Central memory CD8-positive, alpha-beta T cell (primary cell): ENCODE data around the gene BMP2.

Source experiments
- ATAC-seq: fragments of 150-1000 bp; cut with Tn5 transposase; replicated peaks from 2 replicates; pipeline ENCODE4 v1.10.0; 2022; ENCODE audit warnings: mild to moderate bottlenecking, moderate FRiP score, moderate number of reproducible peaks; ENCODE audit not compliant: poor library complexity, severe bottlenecking; ENCODE audit errors: extremely low read depth
- DNase-seq, 2 donors: peaks; one replicate each; pipeline ENCODE4 v3.0.0; 2021; ENCODE audit warnings: low spot score in 2 of 2
- H3K27ac Mint-ChIP-seq: one replicate; pipeline ENCODE4 v1.8.0; 2022; ENCODE audit warnings: low read depth, mild to moderate bottlenecking, moderate library complexity, mixed read lengths
- H3K27me3 Mint-ChIP-seq: one replicate; pipeline ENCODE4 v1.8.0; 2022; ENCODE audit warnings: mixed read lengths
- H3K36me3 Mint-ChIP-seq: one replicate; pipeline ENCODE4 v1.8.0; 2022; ENCODE audit warnings: mild to moderate bottlenecking, moderate library complexity, mixed read lengths; ENCODE audit not compliant: insufficient read depth
- H3K4me1 Mint-ChIP-seq: one replicate; pipeline ENCODE4 v1.8.0; 2022; ENCODE audit warnings: mixed read lengths
- H3K4me3 Mint-ChIP-seq: one replicate; pipeline ENCODE4 v1.8.0; 2022; ENCODE audit warnings: mild to moderate bottlenecking, moderate library complexity, mixed read lengths
- H3K9me3 Mint-ChIP-seq: one replicate; pipeline ENCODE4 v1.8.0; 2022; ENCODE audit warnings: mixed read lengths

The BMP2 gene

DNA sequence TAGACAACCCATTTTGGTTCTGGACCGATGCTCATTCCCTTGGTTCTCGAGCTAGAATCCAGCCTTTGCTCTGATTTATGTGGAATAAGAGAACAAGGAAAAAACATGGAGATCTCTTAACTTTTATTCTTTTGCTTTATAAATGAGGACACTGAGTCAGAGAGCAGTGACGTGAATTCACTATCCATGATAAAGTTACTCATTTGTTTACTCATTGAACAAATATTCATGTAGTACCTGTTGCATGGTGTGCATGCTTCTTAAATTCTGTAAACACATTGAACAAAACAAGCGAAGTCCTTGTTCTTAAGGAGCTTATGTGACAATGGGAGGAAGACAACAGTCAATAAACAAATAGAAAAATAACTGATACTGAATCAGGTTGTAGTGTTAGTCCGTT lies 56.9 kb downstream of the BMP2 start:
- no peaks in the 10 kb centered on the region for H3K27me3 Mint-ChIP-seq
- H3K4me3 Mint-ChIP-seq = no peak overlapping the region
- no peaks in the 10 kb centered on the region for H3K4me1 Mint-ChIP-seq

DNA sequence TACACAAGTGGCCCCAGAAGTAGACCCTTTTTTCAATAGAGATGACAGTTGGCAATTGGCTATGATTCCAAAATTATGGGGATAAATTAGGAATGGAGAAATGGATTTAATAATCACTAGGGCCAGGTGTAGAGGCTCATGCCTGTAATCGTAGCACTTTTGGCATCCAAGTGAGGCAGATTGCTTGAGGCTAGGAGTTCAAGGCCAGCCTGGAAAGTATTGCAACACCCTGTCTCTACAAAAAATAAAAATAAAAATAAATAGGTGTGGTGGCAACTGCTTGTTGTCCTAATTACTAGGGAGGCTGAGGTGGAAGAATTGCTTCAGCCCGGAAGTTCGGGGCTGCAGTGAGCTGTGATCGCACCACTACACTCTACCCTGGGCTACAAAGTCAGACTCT lies 60.0 kb downstream of the BMP2 start:
- H3K4me1 Mint-ChIP-seq = no peaks in the 10 kb centered on the region
- ATAC-seq (no peak), DNase-seq (no peak)
- H3K27ac Mint-ChIP-seq = no peak overlapping the region
- H3K27me3 Mint-ChIP-seq = no peaks in the 10 kb centered on the region
- peaks cover 6% of the 10 kb centered on the region for H3K9me3 Mint-ChIP-seq
- H3K4me3 Mint-ChIP-seq = no peak overlapping the region
- peaks cover 2% of the 10 kb centered on the region for H3K36me3 Mint-ChIP-seq

More for the DNA sequence above, 56.9 kb downstream of the BMP2 start:
- Mint-ChIP-seq H3K27ac (no peak overlapping the region), H3K9me3 (peaks cover 7% of the 10 kb centered on the region), H3K36me3 (peaks cover 2% of the 10 kb centered on the region)
- DNase-seq = no peak
- no peak for ATAC-seq

DNA sequence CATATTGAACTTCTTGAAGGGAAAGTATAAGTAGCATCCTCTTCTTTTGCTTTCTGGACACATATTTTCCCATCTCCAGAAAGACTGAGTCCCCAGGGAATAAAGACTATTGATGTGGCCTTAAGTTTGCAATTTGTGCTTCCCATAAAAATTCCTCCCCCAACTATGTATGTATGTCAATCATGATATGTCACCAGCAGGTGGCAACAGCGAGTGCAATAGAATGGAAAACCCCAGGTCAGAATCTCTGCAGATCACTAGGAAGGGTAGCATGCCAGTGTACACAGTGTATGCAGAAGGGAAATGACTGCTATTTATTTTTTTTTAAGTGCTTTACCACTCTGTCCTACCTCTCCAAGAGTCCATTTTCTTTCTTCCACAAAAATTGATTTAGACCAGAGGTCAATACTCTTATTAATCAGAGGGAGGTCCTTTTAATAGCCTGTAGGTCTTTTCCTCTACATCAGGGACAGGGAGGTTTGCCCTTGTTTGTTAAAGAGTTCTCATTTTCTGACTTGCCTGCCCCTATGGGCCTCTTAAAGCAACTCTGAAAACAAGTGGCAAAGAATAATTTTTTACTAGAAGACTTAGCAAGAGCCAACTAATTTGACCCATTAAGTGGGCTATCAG lies 61.4 kb downstream of the BMP2 start:
- H3K9me3 Mint-ChIP-seq = peaks cover 6% of the 10 kb centered on the region
- H3K27ac Mint-ChIP-seq = no peak overlapping the region
- peaks cover 2% of the 10 kb centered on the region for H3K36me3 Mint-ChIP-seq
- DNase-seq = no peak
- H3K27me3 Mint-ChIP-seq = no peaks in the 10 kb centered on the region
- H3K4me3 Mint-ChIP-seq = no peak overlapping the region
- no peak for ATAC-seq
- H3K4me1 Mint-ChIP-seq = no peaks in the 10 kb centered on the region

DNA sequence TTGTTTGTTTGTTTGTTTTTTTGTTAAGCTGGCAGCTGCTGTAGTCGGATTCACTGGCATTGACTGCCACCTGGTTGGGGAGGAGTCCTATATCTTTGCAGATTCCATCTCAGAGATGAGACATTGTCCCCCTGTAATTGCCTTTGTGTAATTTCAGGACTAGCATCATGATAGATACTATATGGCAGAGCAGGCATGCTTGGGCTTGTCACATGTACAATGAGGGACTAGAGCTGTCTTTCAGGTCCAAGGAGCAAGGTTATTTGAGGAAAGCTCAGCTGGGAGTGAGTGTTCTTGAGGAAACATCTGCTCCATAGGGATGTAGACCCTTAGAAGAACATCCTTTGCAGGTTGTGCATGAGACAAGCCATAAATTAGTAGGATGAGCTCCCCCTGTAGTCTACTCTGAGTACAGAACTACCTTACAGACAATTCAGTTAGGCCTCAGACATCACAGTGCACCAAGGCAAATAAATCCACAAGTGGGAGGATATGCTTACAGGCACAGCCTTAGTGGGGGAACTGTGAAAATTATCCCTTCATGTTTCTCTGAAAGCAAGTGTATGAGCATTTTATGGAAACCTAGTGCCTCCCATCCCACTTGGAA lies 62.1 kb downstream of the BMP2 start:
- Mint-ChIP-seq H3K27me3 (no peaks in the 10 kb centered on the region), H3K4me3 (no peak overlapping the region), H3K4me1 (no peaks in the 10 kb centered on the region), H3K9me3 (peaks cover 2% of the 10 kb centered on the region), H3K27ac (no peak overlapping the region), H3K36me3 (peaks cover 2% of the 10 kb centered on the region)
- ATAC-seq (no peak), DNase-seq (no peak)
